Limb (tissue), 2 donors: ENCODE data around the gene KRTAP10-1.

Experiments
- DNase-seq, 2 donors: peaks; one replicate each; pipeline ENCODE4 v3.0.0-alpha.2; 2016; ENCODE audit errors: extremely low spot score in 2 of 2

KRTAP10-1 gene

GRCh38 chr21:44548922-44549321 lies 8.9 kb upstream of the KRTAP10-1 start:
- DNase-seq, result no peak

GRCh38 chr21:44548381-44548780 lies 8.4 kb upstream of the KRTAP10-1 start:
- DNase-seq, result no peak

- DNase-seq, result no peak
Measured at GRCh38 chr21:44547656-44548331, 7.8 kb upstream of the KRTAP10-1 start.

GRCh38 chr21:44544566-44544965 lies 4.6 kb upstream of the KRTAP10-1 start:
- no peak for DNase-seq

GRCh38 chr21:44542716-44543115 lies 2.7 kb upstream of the KRTAP10-1 start:
- no peak for DNase-seq

GRCh38 chr21:44540741-44541288 lies 820 bp upstream of the KRTAP10-1 start:
- DNase-seq, result no peak

- DNase-seq, result peak in 1 of 2 donors; percentile 14
Measured at GRCh38 chr21:44539046-44539445, 949 bp downstream of the KRTAP10-1 start.

GRCh38 chr21:44537930-44538911 lies 1.8 kb downstream of the KRTAP10-1 start:
- peak in 1 of 2 donors; percentile 17 for DNase-seq

- DNase-seq, result peak in 1 of 2 donors; percentile 23
Measured at GRCh38 chr21:44535963-44536362, 4.0 kb downstream of the KRTAP10-1 start.

- DNase-seq, result peak in 1 of 2 donors; percentile 6
Measured at GRCh38 chr21:44534688-44535087, 5.3 kb downstream of the KRTAP10-1 start.

- DNase-seq, result peak in 1 of 2 donors; percentile 24
Measured at GRCh38 chr21:44533891-44534627, 5.9 kb downstream of the KRTAP10-1 start.

GRCh38 chr21:44533121-44533890 lies 6.7 kb downstream of the KRTAP10-1 start:
- peak in 1 of 2 donors; percentile 17 for DNase-seq

- DNase-seq, result peak in 1 of 2 donors; percentile 11
Measured at GRCh38 chr21:44532712-44533111, 7.3 kb downstream of the KRTAP10-1 start.

GRCh38 chr21:44531606-44532564 lies 8.1 kb downstream of the KRTAP10-1 start:
- peak; percentile 22 to 26 for DNase-seq

GRCh38 chr21:44530903-44531605 lies 8.9 kb downstream of the KRTAP10-1 start:
- peak in 1 of 2 donors; percentile 7 for DNase-seq

GRCh38 chr21:44530221-44530902 lies 9.6 kb downstream of the KRTAP10-1 start:
- DNase-seq, result no peak

GRCh38 chr21:44529503-44530125 lies 10.4 kb downstream of the KRTAP10-1 start:
- peak in 1 of 2 donors; percentile 9 for DNase-seq

GRCh38 chr21:44529011-44529421 lies 11.0 kb downstream of the KRTAP10-1 start:
- peak in 1 of 2 donors; percentile 7 for DNase-seq
